Lung (tissue), 12 donors: Measurements from ENCODE around the gene CAPN5. TPM values are rescaled to one million over a fixed set of nuclear protein-coding genes. Genes with fewer than 3 reads are reported as not detected.

ENCODE experiments used
- ATAC-seq: fragments of 200-7000 bp; cut with Tn5 transposase; one replicate; pipeline ENCODE4 v1.9.1; 2020; ENCODE audit warnings: moderate number of reproducible peaks; ENCODE audit not compliant: insufficient read depth, low FRiP score
- DNase-seq, 3 donors: peaks; one replicate each; pipeline ENCODE4 v3.0.0-alpha.2; 2013 to 2017
- H3K27ac ChIP-seq, 2 donors: one replicate each; pipeline ENCODE4 v1.5.1; 2013; ENCODE audit warnings: mild to moderate bottlenecking in 2 of 2, moderate library complexity in 2 of 2, control low read depth in 1 of 2, inconsistent platforms in 1 of 2, low read depth in 1 of 2, low read length in 1 of 2
- H3K27me3 ChIP-seq, 3 donors: one replicate each; pipeline ENCODE4 v1.5.1; 2013; ENCODE audit warnings: low read length in 2 of 3; ENCODE audit not compliant: control insufficient read depth in 3 of 3, insufficient read depth in 3 of 3
- H3K36me3 ChIP-seq, 4 donors: one replicate each; pipeline ENCODE4 v1.5.1; 2013; ENCODE audit warnings: low read length in 4 of 4, mild to moderate bottlenecking in 1 of 4, moderate library complexity in 1 of 4; ENCODE audit not compliant: control insufficient read depth in 4 of 4, insufficient read depth in 4 of 4
- H3K4me1 ChIP-seq, 5 donors: one replicate each; pipeline ENCODE4 v1.5.1; 2013; ENCODE audit warnings: low read length in 5 of 5, mild to moderate bottlenecking in 2 of 5, moderate library complexity in 1 of 5; ENCODE audit not compliant: control insufficient read depth in 5 of 5, insufficient read depth in 5 of 5
- H3K4me3 ChIP-seq: one replicate; pipeline ENCODE4 v1.5.1; 2013; ENCODE audit warnings: mild to moderate bottlenecking, control low read depth, moderate library complexity
- H3K9ac ChIP-seq, 2 donors: one replicate each; pipeline ENCODE4 v1.5.1; 2013; ENCODE audit warnings: low read length in 2 of 2, control low read depth in 1 of 2; ENCODE audit not compliant: insufficient read depth in 1 of 2
- H3K9me3 ChIP-seq, 4 donors: one replicate each; pipeline ENCODE4 v1.5.1; 2013; ENCODE audit warnings: low read length in 3 of 4, mild to moderate bottlenecking in 1 of 4, moderate library complexity in 1 of 4; ENCODE audit not compliant: control insufficient read depth in 4 of 4, insufficient read depth in 3 of 4
- CTCF ChIP-seq: IDR thresholded peaks from 2 replicates; pipeline ENCODE4 v1.5.1; 2012; ENCODE audit warnings: mild to moderate bottlenecking; ENCODE audit errors: control extremely low read depth, extremely low read depth
- WGBS, 2 donors: extraction: QIAGEN DNeasy Blood & Tissue Kit; methylation state at CpG; one replicate each; pipeline ENCODE4 v1.1.7; 2013; 5-methylcytosine and 5-hydroxymethylcytosine counted together
- polyA plus RNA-seq, 2 donors: library from polyadenylated mRNA; stranded (reverse); fragments of 200-250 nt; gene quantifications; one replicate each; pipeline ENCODE4 v1.2.1, GENCODE V29; 2013
- total RNA-seq, 2 donors: library from RNA; depleted of rRNA in 1 of 2; stranded (reverse); fragments of >200 nt in 1 of 2; gene quantifications; one replicate each; pipeline ENCODE4 v1.2.1, GENCODE V29; 2014 to 2021
- donor health status: control.
- donor health status: control.
- donor health status: Bipolar disorder and iron deficiency.
- donor health status: healthy.
- donor health status: DM: yes; HTN: yes; CAD: no.

Gene CAPN5
- total and polyA plus RNA-seq, 4 donors: 3.0 to 16.1 (median 9.4) TPM

DNA sequence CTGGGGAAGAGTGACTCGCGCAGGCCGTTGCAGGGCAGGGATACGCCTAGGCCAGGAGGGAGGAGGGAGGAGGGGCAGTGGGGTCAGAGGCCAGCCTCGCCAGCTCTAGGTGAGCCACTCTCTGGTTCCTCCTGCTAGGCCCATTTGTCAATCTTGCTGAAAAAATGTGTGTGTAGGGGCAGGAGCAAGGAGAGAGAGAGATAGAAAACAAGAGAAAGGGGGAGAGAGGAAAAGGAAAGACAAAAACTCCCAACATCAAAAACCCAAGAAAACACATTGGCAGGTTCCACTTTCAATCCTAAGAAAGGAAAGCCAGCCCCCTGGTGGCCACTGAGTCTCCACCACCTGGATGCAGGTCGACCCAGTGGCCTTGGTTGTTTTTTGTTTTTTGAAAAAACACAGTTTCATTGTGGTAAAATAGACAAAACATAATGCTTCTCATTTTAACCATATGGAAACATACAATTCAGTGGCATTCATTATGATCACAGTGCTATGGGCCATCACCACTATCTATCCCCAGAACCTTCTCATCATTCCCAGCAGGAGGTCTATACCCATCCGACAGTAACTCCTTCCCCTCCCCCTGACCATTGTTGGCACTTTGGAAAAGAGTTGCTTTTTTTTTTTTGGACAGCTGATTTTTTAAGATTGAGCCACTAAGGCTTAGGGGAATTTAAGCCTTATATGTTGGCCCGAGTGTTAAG, 46.8 kb downstream of the CAPN5 start:
- Histone ChIP-seq H3K27ac (no peak overlapping the region), H3K9ac (no peak overlapping the region), H3K4me1 (peaks cover 0 to 5% (median 0%) of the 10 kb centered on the region in 5 donors), H3K36me3 (peaks cover 0 to 5% (median under 1%) of the 10 kb centered on the region in 4 donors), H3K27me3 (no peaks in the 10 kb centered on the region), H3K4me3 (no peak overlapping the region), H3K9me3 (no peaks in the 10 kb centered on the region)
- no peak for TF ChIP-seq CTCF
- no peak for ATAC-seq
- 79 to 82% methylated on average over 8 of the region's 8 CpGs for WGBS, 2 donors
- DNase-seq: peak in 2 of 3 donors; percentile 35 to 36

DNA sequence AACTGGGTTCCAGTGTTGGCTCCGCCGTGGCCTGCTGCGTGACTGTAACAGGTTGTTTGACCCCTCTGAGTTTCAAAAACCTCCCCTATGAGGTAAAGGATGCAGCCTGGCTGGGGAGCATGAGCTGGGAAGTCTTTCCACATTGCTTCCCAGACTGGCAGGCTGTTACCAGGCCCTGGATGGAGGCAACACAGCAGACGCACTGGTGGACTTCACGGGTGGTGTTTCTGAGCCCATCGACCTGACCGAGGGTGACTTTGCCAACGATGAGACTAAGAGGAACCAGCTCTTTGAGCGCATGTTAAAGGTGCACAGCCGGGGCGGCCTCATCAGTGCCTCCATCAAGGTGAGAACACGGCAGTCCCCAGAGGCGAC, 47.3 kb downstream of the CAPN5 start:
- Histone ChIP-seq H3K4me3 (no peak overlapping the region), H3K9ac (no peak overlapping the region), H3K36me3 (peaks cover 0 to 5% (median under 1%) of the 10 kb centered on the region in 4 donors), H3K27ac (no peak overlapping the region), H3K9me3 (no peaks in the 10 kb centered on the region), H3K4me1 (peaks cover 0 to 5% (median 0%) of the 10 kb centered on the region in 5 donors), H3K27me3 (no peaks in the 10 kb centered on the region)
- TF ChIP-seq CTCF: no peak
- no peak for ATAC-seq
- no peak for DNase-seq
- WGBS, 2 donors: 95 to 97% methylated on average over 13 of the region's 13 CpGs

DNA sequence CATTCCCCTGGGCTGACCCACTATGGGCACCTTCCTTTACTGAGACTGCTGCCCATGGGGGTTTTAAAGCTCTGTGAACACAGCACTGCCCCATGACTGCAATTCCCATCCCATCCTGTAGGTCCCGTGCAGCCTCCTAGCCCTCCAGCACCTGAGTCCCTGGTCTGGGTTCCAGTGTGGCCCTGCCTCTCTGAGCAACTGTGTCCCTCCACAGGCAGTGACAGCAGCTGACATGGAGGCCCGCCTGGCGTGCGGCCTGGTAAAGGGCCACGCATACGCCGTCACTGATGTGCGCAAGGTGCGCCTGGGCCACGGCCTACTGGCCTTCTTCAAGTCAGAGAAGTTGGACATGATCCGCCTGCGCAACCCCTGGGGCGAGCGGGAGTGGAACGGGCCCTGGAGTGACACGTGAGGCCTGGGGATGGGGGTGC, 48.4 kb downstream of the CAPN5 start:
- DNase-seq: no peak
- no peak for TF ChIP-seq CTCF
- no peak overlapping the region for H3K27ac ChIP-seq
- no peaks in the 10 kb centered on the region for H3K9me3 ChIP-seq
- 97% methylated on average over 16 of the region's 16 CpGs for WGBS, 2 donors
- H3K27me3 ChIP-seq: no peaks in the 10 kb centered on the region
- H3K4me3 ChIP-seq: no peak overlapping the region
- H3K36me3 ChIP-seq: peaks cover 0 to 5% (median under 1%) of the 10 kb centered on the region in 4 donors
- no peak overlapping the region for H3K9ac ChIP-seq
- H3K4me1 ChIP-seq: peaks cover 0 to 5% (median 0%) of the 10 kb centered on the region in 5 donors
- ATAC-seq: no peak

DNA sequence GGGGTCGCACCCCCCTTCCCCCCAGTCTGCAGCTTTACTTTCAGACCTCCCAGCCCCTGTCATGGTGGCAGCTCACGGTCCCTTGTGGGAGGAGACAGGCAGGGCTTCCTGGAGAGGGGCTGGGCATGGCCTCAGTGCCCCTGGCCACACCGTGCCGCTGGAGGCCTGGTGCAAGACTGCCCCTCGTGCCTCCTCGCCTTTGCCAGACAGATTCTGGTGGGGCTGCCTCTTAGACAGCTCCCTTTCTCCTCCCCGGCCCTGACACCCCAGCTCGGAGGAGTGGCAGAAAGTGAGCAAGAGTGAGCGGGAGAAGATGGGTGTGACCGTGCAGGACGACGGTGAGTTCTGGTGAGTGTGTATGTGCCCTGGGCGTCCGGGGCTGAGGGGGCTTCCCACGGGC, 49.2 kb downstream of the CAPN5 start:
- TF ChIP-seq CTCF: no peak
- 90 to 95% methylated on average over 15 of the region's 15 CpGs for WGBS, 2 donors
- ATAC-seq (no peak), DNase-seq (no peak)
- no peaks in the 10 kb centered on the region for H3K9me3 ChIP-seq
- no peaks in the 10 kb centered on the region for H3K27me3 ChIP-seq
- peaks cover 0 to 5% (median under 1%) of the 10 kb centered on the region in 4 donors for H3K36me3 ChIP-seq
- H3K4me3 ChIP-seq: no peak overlapping the region
- peaks cover 0 to 4% (median 0%) of the 10 kb centered on the region in 5 donors for H3K4me1 ChIP-seq
- H3K9ac ChIP-seq: no peak overlapping the region
- H3K27ac ChIP-seq: no peak overlapping the region
